OCI-LY3 (cell line): ENCODE data around the gene DENND2A.

Experiments
- CTCF ChIP-seq: fragments of 200-600, 300-600 bp; sonication (generic); IDR thresholded peaks from 2 replicates; pipeline ENCODE4 v1.5.1; 2014; ENCODE audit warnings: antibody characterized with exemption, low read length, low read depth
- EZH2phosphoT487 ChIP-seq: fragments of 200-600 bp; shearing (Covaris generic); IDR thresholded peaks from 2 replicates; pipeline ENCODE4 v1.6.1; 2018; ENCODE audit warnings: antibody characterized with exemption, mixed run types, low read depth

GRCh38 chr7:140631021-140631420, 9.6 kb downstream of the DENND2A start:
- no peak for TF ChIP-seq CTCF
- TF ChIP-seq EZH2phosphoT487: no peak
